IPS DF 6.9 (cell line): ENCODE measurements around the gene DRD1.
"Not testable (repeated sequence)": the region's sequence is repeated elsewhere in the genome, so short reads cannot be mapped to it uniquely, and the experiment has no call there.

ENCODE experiments used
- DNase-seq: peaks from one replicate; pipeline ENCODE4 v3.0.0-alpha.2; 2013; ENCODE audit warnings: low read depth, low spot score
- H3K27ac ChIP-seq: one replicate; pipeline ENCODE4 v1.5.1; 2013; ENCODE audit warnings: low read length, control low read depth
- H3K27me3 ChIP-seq: 2 replicates; pipeline ENCODE4 v1.6.1; 2013; ENCODE audit warnings: mild to moderate bottlenecking, low read length; ENCODE audit not compliant: control insufficient read depth, insufficient read depth
- H3K36me3 ChIP-seq: 2 replicates; pipeline ENCODE4 v1.6.1; 2013; ENCODE audit warnings: low read length; ENCODE audit not compliant: control insufficient read depth, insufficient read depth
- H3K4me1 ChIP-seq: 2 replicates; pipeline ENCODE4 v1.6.1; 2013; ENCODE audit warnings: low read length; ENCODE audit not compliant: control insufficient read depth, insufficient read depth
- H3K4me3 ChIP-seq: 2 replicates; pipeline ENCODE4 v1.5.1; 2013; ENCODE audit warnings: mild to moderate bottlenecking, low read length
- H3K9me3 ChIP-seq: 2 replicates; pipeline ENCODE4 v1.6.1; 2013; ENCODE audit warnings: low read length, inconsistent platforms; ENCODE audit not compliant: control insufficient read depth, insufficient read depth
- WGBS: extraction: QIAGEN DNeasy Blood & Tissue Kit; methylation state at CpG from one replicate; pipeline ENCODE4 v1.1.7; 2013; ENCODE audit warnings: mixed read lengths, missing lambda C conversion rate; ENCODE audit not compliant: insufficient read length, insufficient coverage; 5-methylcytosine and 5-hydroxymethylcytosine counted together

DRD1 gene

DNA sequence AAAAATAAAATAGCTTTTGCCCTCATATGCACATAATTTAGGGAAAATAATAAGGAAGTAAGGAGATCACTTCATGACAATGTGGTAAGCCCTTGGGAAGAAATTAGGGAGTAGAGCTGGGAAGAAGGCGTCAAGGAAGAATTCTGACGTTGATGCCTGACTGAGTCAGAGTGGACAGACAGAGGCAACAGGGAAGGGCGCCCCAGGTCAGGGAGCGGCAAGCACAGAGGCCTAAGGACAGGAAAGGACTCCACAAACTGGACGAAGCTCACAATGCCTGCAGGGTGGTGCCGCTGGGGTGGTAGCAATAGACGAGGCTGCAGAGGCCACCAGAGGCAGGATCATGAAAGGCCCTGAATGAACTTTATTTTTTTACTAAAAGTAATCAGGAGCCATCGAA, 7.6 kb downstream of the DRD1 start:
- H3K27ac ChIP-seq = no peak overlapping the region
- H3K9me3 ChIP-seq = no peaks in the 10 kb centered on the region
- no peak for DNase-seq
- WGBS = no CpG with 5 or more reads among the region's 8 CpGs
- no peaks in the 10 kb centered on the region for H3K27me3 ChIP-seq
- H3K36me3 ChIP-seq = no peaks in the 10 kb centered on the region
- peaks cover 2% of the 10 kb centered on the region; the same call in 1 of the 2 replicates for H3K4me1 ChIP-seq
- no peak overlapping the region for H3K4me3 ChIP-seq

DNA sequence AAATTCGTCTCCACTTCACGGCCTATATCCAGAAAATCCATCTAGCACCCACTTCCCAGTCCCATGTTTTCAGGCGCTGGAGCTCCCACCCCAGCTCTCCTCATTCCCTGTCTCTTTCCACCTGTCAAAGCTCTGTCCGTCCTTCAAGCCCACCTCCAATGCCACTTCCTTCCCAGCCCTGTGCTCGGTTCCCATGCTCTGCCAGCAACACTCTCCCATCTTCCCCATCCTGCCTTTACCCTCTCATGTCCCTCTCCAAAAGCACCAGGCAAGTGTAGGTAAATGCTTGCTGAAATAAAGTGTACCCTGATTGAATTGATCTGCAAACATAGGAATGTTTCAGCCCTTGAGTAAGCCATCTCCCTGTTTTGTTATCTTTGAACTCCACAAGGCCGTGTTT, 9.2 kb downstream of the DRD1 start:
- H3K27me3 ChIP-seq = no peaks in the 10 kb centered on the region
- H3K4me3 ChIP-seq = no peak overlapping the region
- H3K27ac ChIP-seq = no peak overlapping the region
- DNase-seq = no peak
- H3K4me1 ChIP-seq = peaks cover 2% of the 10 kb centered on the region; the same call in 1 of the 2 replicates
- 100% methylated on average over 2 of the region's 6 CpGs for WGBS
- no peaks in the 10 kb centered on the region for H3K36me3 ChIP-seq
- H3K9me3 ChIP-seq = no peaks in the 10 kb centered on the region

DNA sequence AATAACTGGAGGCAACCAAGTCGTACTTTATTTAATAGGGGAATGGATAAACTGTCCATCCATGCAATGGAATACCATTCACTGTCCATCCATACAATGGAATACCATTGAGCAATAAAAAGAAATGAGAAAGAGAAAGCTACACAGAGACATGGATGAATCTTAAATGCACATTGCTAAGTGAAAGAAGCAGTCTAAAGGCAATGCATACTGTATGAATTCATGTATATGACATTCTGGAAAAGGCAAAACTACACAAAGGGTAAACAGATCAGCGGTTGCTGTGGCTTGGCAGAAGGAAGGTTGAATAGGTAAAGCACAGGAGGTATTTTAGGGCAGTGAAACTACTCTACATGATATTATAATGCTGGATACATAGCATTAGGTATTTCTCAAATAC, 16.2 kb downstream of the DRD1 start:
- no CpG with 5 or more reads among the region's 2 CpGs for WGBS
- no peaks in the 10 kb centered on the region for H3K9me3 ChIP-seq
- no peak for DNase-seq

DNA sequence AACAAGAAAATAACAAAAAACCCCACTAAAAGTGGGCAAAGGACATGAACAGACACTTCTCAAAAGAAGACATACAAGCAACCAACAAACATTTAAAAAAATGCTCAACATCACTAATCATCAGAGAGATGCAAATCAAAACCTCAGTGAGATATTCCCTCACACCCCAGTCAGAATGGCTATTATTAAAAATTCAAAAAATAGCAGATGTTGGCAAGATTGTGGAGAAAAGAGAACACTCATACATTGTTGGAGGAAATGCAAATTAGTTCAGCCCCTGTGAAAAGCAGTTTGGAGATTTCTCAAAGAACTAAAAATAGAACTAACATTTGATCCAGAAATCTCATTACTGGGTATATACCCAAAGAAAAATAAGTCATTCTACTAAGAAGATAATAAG, 19.4 kb downstream of the DRD1 start:
- H3K9me3 ChIP-seq, H3K36me3 ChIP-seq, H3K27ac ChIP-seq, DNase-seq, H3K4me1 ChIP-seq, H3K4me3 ChIP-seq, H3K27me3 ChIP-seq: not testable (repeated sequence)

More for the DNA sequence above, 16.2 kb downstream of the DRD1 start:
- Histone ChIP-seq H3K4me3 (no peak overlapping the region), H3K36me3 (no peaks in the 10 kb centered on the region), H3K4me1 (no peaks in the 10 kb centered on the region; the same call in 1 of the 2 replicates), H3K27me3 (no peaks in the 10 kb centered on the region), H3K27ac (no peak overlapping the region)

DNA sequence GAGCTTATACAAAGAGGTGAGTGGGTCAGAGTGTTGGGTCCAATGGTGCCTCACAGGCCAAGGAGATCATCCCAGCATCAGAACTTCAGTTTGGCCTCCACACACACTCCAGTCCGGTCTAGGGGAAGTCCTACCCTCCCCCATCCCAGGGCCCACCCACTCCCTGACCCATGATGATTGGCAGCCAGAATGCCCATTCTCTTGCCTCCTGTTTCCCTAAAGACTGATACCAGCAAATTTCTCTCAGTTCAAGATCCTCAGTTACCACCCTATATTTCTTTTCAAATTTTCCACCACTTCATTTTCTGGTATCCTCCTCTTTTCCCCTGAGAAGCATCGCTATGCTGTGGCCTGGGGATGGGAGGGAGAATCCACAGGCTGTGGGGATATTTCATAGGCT, 21.9 kb downstream of the DRD1 start:
- whole genome bisulfite sequencing = no CpG with 5 or more reads among the region's 2 CpGs
- no peak overlapping the region for H3K27ac ChIP-seq
- H3K4me1 ChIP-seq = no peaks in the 10 kb centered on the region
- no peaks in the 10 kb centered on the region for H3K36me3 ChIP-seq
- DNase-seq = no peak
- H3K4me3 ChIP-seq = no peak overlapping the region
- no peaks in the 10 kb centered on the region for H3K27me3 ChIP-seq
- no peaks in the 10 kb centered on the region for H3K9me3 ChIP-seq

DNA sequence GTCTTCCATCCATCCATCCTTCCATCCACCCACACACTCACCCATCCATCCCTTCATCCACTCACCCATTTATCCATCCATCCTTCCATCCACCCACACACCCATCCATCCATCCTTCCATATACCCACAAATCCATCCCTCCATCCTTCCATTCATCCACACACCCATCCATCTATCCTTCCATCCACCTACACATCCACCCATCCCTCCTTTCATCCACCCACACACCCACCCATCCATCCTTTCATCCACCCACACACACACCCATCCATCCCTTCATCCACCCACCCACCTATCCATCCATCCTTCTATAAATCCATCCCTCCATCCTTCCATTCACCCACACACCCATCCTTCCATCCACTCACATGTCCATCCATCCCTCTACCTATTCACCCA, 23.6 kb downstream of the DRD1 start:
- no peak overlapping the region for H3K27ac ChIP-seq
- DNase-seq = no peak
- no peaks in the 10 kb centered on the region for H3K27me3 ChIP-seq
- no peaks in the 10 kb centered on the region for H3K4me1 ChIP-seq
- no peak overlapping the region for H3K4me3 ChIP-seq
- no peaks in the 10 kb centered on the region for H3K36me3 ChIP-seq
- no peaks in the 10 kb centered on the region for H3K9me3 ChIP-seq

DNA sequence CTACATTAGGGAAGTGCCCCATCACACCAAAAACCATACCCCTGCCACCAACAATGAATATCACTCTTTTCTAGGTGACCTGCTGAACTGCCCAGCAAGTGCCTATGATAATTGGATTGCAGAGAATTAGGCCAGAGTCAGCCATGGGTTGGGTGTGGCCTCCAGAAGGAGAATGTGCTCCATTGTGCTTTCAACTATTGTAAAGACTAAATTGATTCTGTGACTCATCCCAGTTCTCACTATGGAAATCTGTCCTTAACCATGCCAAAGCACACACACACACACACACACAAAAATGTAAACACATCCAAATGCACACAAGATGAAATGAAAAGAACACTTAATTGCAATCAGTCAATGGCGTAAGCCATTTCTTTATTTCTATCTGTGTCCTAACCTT, 25.7 kb downstream of the DRD1 start:
- no peak for DNase-seq
- Histone ChIP-seq H3K27me3 (peaks cover 1% of the 10 kb centered on the region; the same call in 1 of the 2 replicates), H3K36me3 (no peaks in the 10 kb centered on the region), H3K4me1 (no peaks in the 10 kb centered on the region), H3K27ac (no peak overlapping the region), H3K9me3 (no peaks in the 10 kb centered on the region), H3K4me3 (no peak overlapping the region)
- no CpG with 5 or more reads among the region's 1 CpG for WGBS

DNA sequence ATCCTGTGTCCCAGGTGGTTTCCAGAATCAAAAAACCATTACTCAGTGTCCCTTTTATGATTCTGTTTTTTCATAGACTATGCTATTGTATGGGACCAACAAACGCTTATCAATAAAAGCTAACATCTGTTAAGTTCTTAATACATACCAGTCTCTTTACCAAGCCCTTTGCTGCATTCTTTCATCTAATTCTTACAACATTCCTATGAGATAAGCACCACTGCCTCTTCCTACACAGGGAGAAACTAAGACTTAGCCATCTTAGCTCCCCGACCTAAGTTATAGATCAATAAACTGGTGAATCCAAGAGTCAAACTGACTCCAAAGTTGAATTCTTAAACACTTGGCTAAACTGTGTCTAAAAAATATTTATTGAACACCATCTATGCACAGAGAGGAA, 26.6 kb downstream of the DRD1 start:
- H3K9me3 ChIP-seq = no peaks in the 10 kb centered on the region
- WGBS = no CpG with 5 or more reads among the region's 2 CpGs
- no peak for DNase-seq
- no peaks in the 10 kb centered on the region for H3K4me1 ChIP-seq
- H3K27ac ChIP-seq = no peak overlapping the region
- no peak overlapping the region for H3K4me3 ChIP-seq
- no peaks in the 10 kb centered on the region for H3K36me3 ChIP-seq
- peaks cover 1% of the 10 kb centered on the region; the same call in 1 of the 2 replicates for H3K27me3 ChIP-seq

DNA sequence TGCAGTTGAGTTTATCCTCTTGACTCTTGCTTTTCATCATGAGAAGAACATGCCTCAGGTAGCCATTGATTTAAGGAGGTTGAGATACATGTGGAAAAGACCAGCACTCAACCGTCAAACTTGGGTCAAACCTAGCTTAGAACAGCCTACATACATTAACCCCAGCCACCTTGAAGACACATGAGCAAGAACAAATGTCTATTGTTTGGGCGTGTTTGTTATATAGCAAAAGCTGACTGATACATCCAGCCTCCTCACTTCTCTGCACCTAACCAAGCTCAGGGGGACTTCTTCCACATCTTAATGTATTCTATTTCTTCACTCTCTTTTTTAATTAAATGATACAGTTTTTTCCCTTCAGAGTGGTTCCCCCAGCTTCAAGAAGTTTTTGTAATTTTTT, 28.7 kb downstream of the DRD1 start:
- no peak overlapping the region for H3K4me3 ChIP-seq
- no peak for DNase-seq
- H3K9me3 ChIP-seq = no peaks in the 10 kb centered on the region
- WGBS = no CpG with 5 or more reads among the region's 2 CpGs
- H3K4me1 ChIP-seq = no peaks in the 10 kb centered on the region
- H3K27me3 ChIP-seq = peaks cover 1% of the 10 kb centered on the region; the same call in 1 of the 2 replicates
- H3K27ac ChIP-seq = no peak overlapping the region
- H3K36me3 ChIP-seq = no peaks in the 10 kb centered on the region

DNA sequence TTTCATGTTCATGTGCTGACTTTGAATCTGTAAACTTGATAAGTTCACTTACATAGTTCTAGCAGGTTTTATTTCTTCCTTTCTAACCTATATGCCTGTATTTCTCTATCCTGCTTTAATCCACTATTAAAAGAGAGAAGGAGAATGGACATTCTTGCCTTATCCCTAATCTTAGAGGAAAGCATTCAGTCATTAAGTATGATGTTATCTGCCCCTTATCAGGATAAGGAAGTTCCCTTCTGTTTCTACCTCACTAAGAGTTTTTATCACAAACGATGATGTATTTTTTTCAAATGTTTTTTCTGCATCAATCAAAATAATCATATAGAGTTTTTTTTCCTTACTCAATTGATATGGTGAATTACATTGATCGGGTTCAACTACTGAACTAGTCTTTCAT, 33.1 kb downstream of the DRD1 start:
- no peak overlapping the region for H3K4me3 ChIP-seq
- H3K27me3 ChIP-seq = peaks cover 1% of the 10 kb centered on the region; the same call in 1 of the 2 replicates
- no peaks in the 10 kb centered on the region for H3K9me3 ChIP-seq
- no peaks in the 10 kb centered on the region for H3K36me3 ChIP-seq
- H3K4me1 ChIP-seq = no peaks in the 10 kb centered on the region
- DNase-seq = no peak
- no peak overlapping the region for H3K27ac ChIP-seq
- WGBS = no CpG with 5 or more reads among the region's 2 CpGs

DNA sequence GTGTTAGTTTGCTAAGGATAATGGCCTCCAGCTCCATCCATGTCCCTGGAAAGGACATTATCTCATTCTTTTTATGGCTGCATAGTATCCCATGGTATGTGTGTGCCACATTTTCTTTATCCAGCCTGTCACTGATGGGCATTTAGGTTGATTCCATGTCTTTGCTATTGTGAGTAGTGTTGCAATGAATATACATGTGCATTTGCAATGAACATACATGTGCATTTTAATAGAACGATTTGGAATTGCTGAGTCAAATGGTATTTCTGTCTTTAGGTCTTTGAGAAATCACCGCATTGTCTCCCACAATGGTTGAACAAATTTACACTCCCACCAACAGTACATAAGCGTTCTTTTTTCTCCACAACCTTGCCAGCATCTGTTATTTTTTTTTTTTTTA, 37.7 kb downstream of the DRD1 start:
- H3K4me1 ChIP-seq = no peaks in the 10 kb centered on the region
- DNase-seq = no peak
- no peak overlapping the region for H3K27ac ChIP-seq
- H3K27me3 ChIP-seq = no peaks in the 10 kb centered on the region
- H3K4me3 ChIP-seq = no peak overlapping the region
- no CpG with 5 or more reads among the region's 3 CpGs for WGBS
- no peaks in the 10 kb centered on the region for H3K9me3 ChIP-seq
- H3K36me3 ChIP-seq = no peaks in the 10 kb centered on the region
